Nephron (organoid): ENCODE measurements around the gene SLC25A41.

Experiments used
- H3K27ac Mint-ChIP-seq, 3 experiments: 2 replicates each; pipeline ENCODE4 v1.8.0; 2020; ENCODE audit warnings: mixed read lengths in 3 of 3, mild to moderate bottlenecking in 2 of 3, moderate library complexity in 1 of 3
- H3K27me3 Mint-ChIP-seq: 2 replicates; pipeline ENCODE4 v1.8.0; 2021; ENCODE audit warnings: low read depth, mild to moderate bottlenecking, moderate library complexity, mixed read lengths
- H3K36me3 Mint-ChIP-seq: 2 replicates; pipeline ENCODE4 v1.8.0; 2020; ENCODE audit warnings: low read depth, mixed read lengths
- H3K4me1 Mint-ChIP-seq: 2 replicates; pipeline ENCODE4 v1.8.0; 2020; ENCODE audit warnings: mixed read lengths
- H3K4me3 Mint-ChIP-seq, 3 experiments: 2 replicates each; pipeline ENCODE4 v1.8.0; 2020; ENCODE audit warnings: mild to moderate bottlenecking in 3 of 3, mixed read lengths in 3 of 3, moderate library complexity in 2 of 3
- H3K9me3 Mint-ChIP-seq: 2 replicates; pipeline ENCODE4 v1.8.0; 2020; ENCODE audit warnings: mixed read lengths
- TF ChIP-seq, protein P1 (sequence below), 3 experiments: fragments of 200-600 bp; sonication (generic); IDR thresholded peaks; one replicate each; pipeline ENCODE4 v1.5.0; 2021; ENCODE audit warnings: antibody characterized with exemption in 3 of 3; ENCODE audit not compliant: unreplicated experiment in 3 of 3

SLC25A41 gene

GRCh38 chr19:6416658-6417405 is 16.7 kb downstream of the SLC25A41 start:
- Mint-ChIP-seq H3K4me1 (peaks cover 34% of the 10 kb centered on the region), H3K36me3 (peaks cover 57% of the 10 kb centered on the region), H3K27me3 (no peaks in the 10 kb centered on the region), H3K9me3 (no peaks in the 10 kb centered on the region), H3K4me3 (no peak overlapping the region), H3K27ac (no peak overlapping the region)
- TF ChIP-seq, protein P1, sequence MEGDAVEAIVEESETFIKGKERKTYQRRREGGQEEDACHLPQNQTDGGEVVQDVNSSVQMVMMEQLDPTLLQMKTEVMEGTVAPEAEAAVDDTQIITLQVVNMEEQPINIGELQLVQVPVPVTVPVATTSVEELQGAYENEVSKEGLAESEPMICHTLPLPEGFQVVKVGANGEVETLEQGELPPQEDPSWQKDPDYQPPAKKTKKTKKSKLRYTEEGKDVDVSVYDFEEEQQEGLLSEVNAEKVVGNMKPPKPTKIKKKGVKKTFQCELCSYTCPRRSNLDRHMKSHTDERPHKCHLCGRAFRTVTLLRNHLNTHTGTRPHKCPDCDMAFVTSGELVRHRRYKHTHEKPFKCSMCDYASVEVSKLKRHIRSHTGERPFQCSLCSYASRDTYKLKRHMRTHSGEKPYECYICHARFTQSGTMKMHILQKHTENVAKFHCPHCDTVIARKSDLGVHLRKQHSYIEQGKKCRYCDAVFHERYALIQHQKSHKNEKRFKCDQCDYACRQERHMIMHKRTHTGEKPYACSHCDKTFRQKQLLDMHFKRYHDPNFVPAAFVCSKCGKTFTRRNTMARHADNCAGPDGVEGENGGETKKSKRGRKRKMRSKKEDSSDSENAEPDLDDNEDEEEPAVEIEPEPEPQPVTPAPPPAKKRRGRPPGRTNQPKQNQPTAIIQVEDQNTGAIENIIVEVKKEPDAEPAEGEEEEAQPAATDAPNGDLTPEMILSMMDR (IDR thresholded peaks at IDR 0.05; ENCODE audit: unreplicated experiment in 3 of 3), result no peak

DNA sequence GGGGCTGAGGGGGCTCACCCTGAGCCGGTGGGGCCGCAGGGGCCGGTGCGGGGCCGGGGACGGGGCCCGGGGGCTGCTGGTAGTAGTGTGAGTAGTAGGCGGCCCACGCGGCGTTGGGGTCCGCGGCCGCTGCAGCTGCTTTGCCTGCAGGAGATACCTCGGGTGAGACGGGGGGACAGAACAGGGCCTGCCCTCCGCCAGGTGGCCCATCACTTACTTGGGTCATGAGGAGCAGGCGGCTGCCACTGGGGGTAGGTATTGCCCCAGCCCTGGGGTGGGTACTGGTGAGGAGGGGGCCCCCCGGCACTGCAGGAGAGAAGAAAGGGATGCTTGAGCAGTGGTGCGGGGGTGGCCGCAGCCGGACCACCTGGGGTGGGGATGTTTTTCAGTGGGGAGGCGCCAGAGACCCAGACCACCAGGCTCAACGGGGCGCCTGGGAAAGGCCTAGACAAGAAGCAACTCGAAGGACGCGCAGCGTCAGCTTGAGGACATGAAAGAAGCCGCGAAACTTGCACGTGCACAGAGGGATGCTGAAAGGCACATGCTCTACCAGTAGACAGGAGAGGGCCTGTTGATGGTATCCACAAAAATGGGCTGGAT is 17.9 kb downstream of the SLC25A41 start:
- Mint-ChIP-seq H3K27me3 (no peaks in the 10 kb centered on the region), H3K4me3 (no peak overlapping the region), H3K4me1 (peaks cover 27% of the 10 kb centered on the region), H3K27ac (no peak overlapping the region), H3K9me3 (no peaks in the 10 kb centered on the region), H3K36me3 (peaks cover 47% of the 10 kb centered on the region)
- TF ChIP-seq, protein P1 (IDR thresholded peaks at IDR 0.05; ENCODE audit: unreplicated experiment in 3 of 3), result no peak

GRCh38 chr19:6414793-6415590 is 18.6 kb downstream of the SLC25A41 start:
- Mint-ChIP-seq H3K4me1 (peaks cover 23% of the 10 kb centered on the region), H3K9me3 (no peaks in the 10 kb centered on the region), H3K27me3 (no peaks in the 10 kb centered on the region), H3K4me3 (no peak overlapping the region), H3K27ac (peak overlapping the region in 2 of 3 experiments; percentile 89 to 94), H3K36me3 (peaks cover 40% of the 10 kb centered on the region)
- TF ChIP-seq, protein P1 (IDR thresholded peaks at IDR 0.05; ENCODE audit: unreplicated experiment in 3 of 3), result no peak

DNA sequence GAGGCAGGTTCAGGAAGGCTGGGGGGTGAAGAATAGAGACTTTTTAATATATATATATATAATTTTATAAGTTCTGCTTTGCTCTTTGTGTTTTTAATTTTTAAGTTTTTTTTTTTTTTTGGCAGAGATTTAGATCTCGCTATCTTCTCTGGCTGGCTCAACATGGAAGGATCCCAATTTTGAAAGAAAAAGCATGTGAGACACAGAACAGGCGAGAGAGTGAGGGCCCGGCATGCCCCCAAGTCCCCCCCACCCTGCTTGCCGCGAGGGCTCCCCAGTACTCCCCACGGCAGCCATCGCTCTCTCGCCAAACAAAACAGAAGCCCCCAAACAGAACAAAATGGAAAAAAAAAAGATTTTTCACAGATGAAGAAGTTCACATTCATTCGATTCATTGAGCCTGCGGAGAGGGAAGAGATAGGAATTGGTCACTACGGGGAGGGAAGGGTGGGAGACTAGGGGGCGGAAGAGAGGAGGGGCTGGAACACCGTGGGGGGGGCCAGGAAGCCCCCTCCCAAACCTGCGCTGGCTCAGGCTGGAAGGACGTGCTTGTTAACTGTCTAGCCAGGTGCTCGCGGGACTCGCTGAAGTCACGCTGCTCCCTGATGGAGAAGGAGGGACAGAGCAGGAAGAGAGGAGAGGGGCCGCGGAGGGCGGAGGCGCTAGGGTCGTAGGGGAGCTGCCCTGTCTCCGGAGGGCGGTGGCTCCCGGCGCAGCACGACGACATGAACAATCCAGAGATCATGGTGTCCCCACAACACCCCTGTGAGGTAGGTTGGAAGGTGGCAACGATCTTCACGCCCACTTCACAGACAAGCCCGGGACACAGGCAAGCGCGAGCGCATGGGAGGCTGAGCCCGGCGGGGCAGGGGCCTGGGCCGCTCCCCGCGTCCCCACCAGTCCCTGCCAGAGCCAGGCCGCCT is 19.6 kb downstream of the SLC25A41 start:
- TF ChIP-seq, protein P1 (IDR thresholded peaks at IDR 0.05; ENCODE audit: unreplicated experiment in 3 of 3), result no peak
- H3K4me3 Mint-ChIP-seq, result no peak overlapping the region
- H3K4me1 Mint-ChIP-seq, result peaks cover 13% of the 10 kb centered on the region

GRCh38 chr19:6413291-6413690 is 20.3 kb downstream of the SLC25A41 start:
- TF ChIP-seq, protein P1 (IDR thresholded peaks at IDR 0.05; ENCODE audit: unreplicated experiment in 3 of 3), result no peak
- Mint-ChIP-seq H3K9me3 (no peaks in the 10 kb centered on the region), H3K27ac (peak overlapping the region; percentile 66 to 94 (median 89)), H3K4me3 (no peak overlapping the region), H3K27me3 (no peaks in the 10 kb centered on the region), H3K36me3 (peaks cover 24% of the 10 kb centered on the region), H3K4me1 (peaks cover 13% of the 10 kb centered on the region)

More for the DNA sequence above, 19.6 kb downstream of the SLC25A41 start:
- Mint-ChIP-seq H3K36me3 (peaks cover 30% of the 10 kb centered on the region), H3K27ac (peak overlapping the region; percentile 66 to 94 (median 89)), H3K9me3 (no peaks in the 10 kb centered on the region), H3K27me3 (no peaks in the 10 kb centered on the region)
